Gastrocnemius medialis (tissue), 4 donors: ENCODE measurements around the gene PYGB.

Source experiments
- POLR2A ChIP-seq, 2 donors: fragments of 450-650 bp; IDR thresholded peaks; one replicate each; pipeline ENCODE4 v1.6.1; 2017; ENCODE audit warnings: antibody characterized with exemption in 2 of 2, mild to moderate bottlenecking in 2 of 2, moderate library complexity in 2 of 2
- TF ChIP-seq, protein P1 (sequence below), 5 experiments: fragments of 450-650 bp in 3 of 5; fragments of 200-600 bp in 2 of 5; sonication (generic) in 2 of 5; IDR thresholded peaks in 4 of 5; conservative IDR thresholded peaks in 1 of 5; 1 replicate in 4 of 5; 2 replicates in 1 of 5; pipeline ENCODE4 v1.5.1; 2016 to 2019; ENCODE audit warnings: antibody characterized with exemption in 5 of 5, mild to moderate bottlenecking in 3 of 5, moderate library complexity in 3 of 5

- TF ChIP-seq, protein P1, sequence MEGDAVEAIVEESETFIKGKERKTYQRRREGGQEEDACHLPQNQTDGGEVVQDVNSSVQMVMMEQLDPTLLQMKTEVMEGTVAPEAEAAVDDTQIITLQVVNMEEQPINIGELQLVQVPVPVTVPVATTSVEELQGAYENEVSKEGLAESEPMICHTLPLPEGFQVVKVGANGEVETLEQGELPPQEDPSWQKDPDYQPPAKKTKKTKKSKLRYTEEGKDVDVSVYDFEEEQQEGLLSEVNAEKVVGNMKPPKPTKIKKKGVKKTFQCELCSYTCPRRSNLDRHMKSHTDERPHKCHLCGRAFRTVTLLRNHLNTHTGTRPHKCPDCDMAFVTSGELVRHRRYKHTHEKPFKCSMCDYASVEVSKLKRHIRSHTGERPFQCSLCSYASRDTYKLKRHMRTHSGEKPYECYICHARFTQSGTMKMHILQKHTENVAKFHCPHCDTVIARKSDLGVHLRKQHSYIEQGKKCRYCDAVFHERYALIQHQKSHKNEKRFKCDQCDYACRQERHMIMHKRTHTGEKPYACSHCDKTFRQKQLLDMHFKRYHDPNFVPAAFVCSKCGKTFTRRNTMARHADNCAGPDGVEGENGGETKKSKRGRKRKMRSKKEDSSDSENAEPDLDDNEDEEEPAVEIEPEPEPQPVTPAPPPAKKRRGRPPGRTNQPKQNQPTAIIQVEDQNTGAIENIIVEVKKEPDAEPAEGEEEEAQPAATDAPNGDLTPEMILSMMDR (IDR thresholded peaks at IDR 0.05 in 4 of 5, conservative IDR thresholded peaks at IDR 0.05 in 1 of 5), result no peak
- TF ChIP-seq POLR2A (IDR thresholded peaks at IDR 0.05), result no peak
Observed at GRCh38 chr20:25321262-25321831, 73.5 kb downstream of the PYGB start.
